Measurements from ENCODE around the gene KCMF1.

Gene KCMF1

DNA sequence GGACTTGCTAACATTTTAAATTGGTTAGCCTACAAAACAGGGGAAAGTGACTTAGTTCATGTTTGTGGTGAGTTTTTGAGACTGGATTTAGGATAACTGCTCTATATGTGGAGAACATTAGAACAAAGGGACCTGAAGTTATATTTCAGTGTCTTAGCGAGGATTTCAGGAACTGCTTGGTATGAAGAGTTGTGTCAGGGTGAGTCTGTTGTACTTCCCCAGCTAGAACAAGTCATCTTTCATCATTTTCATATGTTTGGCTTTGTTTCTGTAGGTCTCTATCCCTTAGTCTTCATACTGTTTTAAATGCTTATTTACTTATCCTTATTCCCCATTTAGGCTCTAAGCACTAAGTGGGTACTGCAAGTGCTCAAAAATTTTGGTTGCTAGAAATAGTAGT is 41.9 kb downstream of the KCMF1 start:
- H3K27ac ChIP-seq, result no peak overlapping the region
- no peak for TF ChIP-seq ZFX (IDR thresholded peaks at IDR 0.05)
- TF ChIP-seq, protein P1, sequence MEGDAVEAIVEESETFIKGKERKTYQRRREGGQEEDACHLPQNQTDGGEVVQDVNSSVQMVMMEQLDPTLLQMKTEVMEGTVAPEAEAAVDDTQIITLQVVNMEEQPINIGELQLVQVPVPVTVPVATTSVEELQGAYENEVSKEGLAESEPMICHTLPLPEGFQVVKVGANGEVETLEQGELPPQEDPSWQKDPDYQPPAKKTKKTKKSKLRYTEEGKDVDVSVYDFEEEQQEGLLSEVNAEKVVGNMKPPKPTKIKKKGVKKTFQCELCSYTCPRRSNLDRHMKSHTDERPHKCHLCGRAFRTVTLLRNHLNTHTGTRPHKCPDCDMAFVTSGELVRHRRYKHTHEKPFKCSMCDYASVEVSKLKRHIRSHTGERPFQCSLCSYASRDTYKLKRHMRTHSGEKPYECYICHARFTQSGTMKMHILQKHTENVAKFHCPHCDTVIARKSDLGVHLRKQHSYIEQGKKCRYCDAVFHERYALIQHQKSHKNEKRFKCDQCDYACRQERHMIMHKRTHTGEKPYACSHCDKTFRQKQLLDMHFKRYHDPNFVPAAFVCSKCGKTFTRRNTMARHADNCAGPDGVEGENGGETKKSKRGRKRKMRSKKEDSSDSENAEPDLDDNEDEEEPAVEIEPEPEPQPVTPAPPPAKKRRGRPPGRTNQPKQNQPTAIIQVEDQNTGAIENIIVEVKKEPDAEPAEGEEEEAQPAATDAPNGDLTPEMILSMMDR (conservative IDR thresholded peaks at IDR 0.05), result no peak

DNA sequence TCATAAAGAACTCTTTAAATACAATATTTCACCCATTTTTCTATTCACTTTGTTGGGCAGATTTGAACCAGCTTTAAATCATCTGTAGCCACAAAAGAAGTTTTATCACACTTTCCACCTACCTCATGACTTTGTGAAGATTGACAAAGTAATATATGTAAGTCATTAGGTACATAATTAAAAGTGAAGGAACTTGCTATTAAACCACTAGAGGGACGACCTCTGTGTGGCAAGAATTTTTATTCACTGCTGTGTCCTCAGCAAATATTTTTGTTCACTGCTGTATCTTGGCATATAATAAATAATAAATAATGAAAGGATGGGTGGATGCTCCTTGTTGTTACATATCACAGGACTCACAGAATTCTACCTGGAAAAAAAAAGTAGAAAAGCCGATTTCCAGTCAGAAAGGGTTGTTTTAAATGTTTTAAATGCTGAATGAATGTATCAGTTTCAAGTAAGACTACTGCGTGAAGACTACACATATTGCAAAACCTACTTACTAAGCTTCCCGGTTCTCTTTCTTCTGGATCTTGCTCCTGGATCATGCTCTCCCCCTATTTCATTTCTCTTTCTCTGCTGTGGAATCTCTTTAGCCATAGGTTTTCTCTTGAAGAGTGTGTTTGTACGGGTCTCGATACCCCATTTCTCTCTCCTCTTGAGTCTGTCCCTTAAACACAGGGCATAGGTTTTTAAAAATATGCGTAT is 44.8 kb downstream of the KCMF1 start:
- no peak overlapping the region for H3K27ac ChIP-seq
- TF ChIP-seq ZFX (IDR thresholded peaks at IDR 0.05), result no peak
- TF ChIP-seq, protein P1 (conservative IDR thresholded peaks at IDR 0.05), result peak; percentile 15

DNA sequence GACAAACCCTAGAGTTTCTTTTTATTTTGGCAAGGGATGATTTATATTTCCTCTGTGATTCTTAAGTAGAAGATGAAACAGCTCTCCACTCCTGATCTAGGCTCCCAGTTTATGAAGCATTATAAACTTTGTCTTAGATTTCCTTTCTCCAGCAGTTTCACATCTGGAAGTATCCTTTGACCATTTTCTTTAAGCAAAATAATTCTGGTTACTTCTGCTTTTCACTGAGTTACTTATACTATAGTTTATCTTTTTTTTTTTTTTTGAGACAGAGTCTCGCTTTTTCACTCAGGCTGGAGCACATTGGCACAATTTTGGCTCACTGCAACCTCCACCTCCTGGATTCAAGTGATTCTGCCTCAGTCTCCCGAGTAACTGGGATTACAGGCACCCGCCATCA is 45.5 kb downstream of the KCMF1 start:
- TF ChIP-seq ZFX (IDR thresholded peaks at IDR 0.05), result no peak
- TF ChIP-seq, protein P1 (conservative IDR thresholded peaks at IDR 0.05), result no peak
- no peak overlapping the region for H3K27ac ChIP-seq

DNA sequence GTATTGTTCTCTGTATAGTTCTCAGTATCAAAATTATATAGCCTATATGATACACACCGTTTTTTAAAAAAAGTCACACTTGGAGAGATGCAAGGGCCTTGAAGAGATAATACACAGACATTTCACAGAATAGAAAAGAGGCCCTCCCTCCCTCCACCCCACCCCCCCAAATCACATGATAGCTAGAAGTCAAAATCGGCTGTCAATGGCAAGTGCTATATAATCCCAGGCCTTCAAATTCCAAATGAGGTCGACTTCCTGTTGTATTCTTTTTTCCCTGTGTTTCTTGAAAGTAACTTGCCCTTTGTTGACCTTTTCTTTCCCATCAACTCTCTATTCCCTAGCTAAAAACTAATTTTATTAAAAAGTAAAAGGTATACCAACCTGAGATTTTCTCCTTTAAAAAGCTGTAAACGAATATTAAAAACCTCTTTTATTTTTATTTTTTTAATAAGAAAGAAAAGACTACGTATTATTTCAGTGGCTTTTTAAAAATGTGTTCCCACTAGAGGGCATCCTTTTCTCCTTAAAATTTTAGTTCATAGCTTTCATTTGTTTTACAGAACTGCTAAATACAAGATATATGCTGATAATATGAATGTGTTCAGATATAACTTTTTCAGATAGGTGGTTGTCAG is 46.6 kb downstream of the KCMF1 start:
- H3K27ac ChIP-seq, result no peak overlapping the region
- no peak for TF ChIP-seq ZFX (IDR thresholded peaks at IDR 0.05)
- TF ChIP-seq, protein P1 (conservative IDR thresholded peaks at IDR 0.05), result peak; percentile 66

DNA sequence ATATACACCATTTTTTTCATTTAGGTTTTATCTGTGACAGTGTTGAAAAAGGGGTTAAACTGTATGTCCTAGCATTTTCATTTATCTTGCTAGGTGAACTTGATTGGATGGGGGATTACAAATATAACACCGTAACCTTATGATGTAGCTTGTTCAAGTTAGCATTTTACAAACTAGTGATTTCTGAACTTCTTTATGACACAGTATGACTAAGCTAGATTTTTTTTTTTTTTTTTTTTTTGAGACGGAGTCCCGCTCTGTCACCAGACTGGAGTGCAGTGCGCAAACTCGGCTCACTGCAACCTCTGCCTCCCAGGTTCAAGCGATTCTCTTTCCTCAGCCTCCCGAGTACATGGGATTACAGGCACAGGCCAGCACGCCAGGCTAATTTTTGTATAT is 47.1 kb downstream of the KCMF1 start:
- H3K27ac ChIP-seq, result no peak overlapping the region

DNA sequence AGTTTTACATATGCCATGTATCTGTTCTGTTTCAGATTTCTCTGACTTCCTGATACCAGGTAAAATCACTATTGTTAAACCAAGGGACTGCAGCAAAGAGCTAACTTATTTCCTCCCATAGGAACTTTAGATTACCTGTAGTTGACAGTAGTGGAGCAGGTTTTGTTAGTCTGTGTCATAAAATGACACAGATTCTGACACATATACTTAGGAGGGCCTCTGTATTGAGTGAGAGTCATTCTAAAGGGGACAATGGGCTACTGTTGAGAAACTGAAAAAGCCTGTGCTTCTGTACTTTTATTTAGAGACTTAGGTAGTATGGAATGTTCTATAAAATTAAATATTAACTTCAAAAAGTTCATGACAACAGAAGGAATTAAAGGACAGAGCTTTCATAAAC is 48.2 kb downstream of the KCMF1 start:
- H3K27ac ChIP-seq, result no peak overlapping the region

More for the DNA sequence above, 47.1 kb downstream of the KCMF1 start:
- no peak for TF ChIP-seq ZFX (IDR thresholded peaks at IDR 0.05)
- TF ChIP-seq, protein P1 (conservative IDR thresholded peaks at IDR 0.05), result peak; percentile 46

DNA sequence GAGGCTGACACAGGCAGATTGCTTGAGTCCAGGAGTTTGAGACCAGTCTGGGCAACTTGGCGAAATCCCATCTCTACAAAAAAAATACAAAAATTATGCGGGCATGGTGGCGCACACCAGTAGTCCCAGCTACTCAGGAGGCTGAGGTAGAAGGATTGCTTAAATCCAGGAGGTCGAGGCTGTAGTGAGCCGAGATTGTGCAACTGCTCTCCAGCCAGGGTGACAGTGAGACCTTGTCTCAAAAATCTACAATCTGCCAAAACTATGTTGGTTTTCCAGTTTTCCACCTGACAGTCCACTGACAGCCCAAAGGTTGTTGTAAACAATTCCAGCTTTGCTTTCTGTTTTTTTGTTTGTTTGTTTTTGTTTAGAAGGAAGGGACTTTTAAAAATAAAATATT is 51.3 kb downstream of the KCMF1 start:
- H3K27ac ChIP-seq, result no peak overlapping the region
- TF ChIP-seq ZFX (IDR thresholded peaks at IDR 0.05), result no peak
- TF ChIP-seq, protein P1 (conservative IDR thresholded peaks at IDR 0.05), result no peak

More for the DNA sequence above, 48.2 kb downstream of the KCMF1 start:
- no peak for TF ChIP-seq ZFX (IDR thresholded peaks at IDR 0.05)
- TF ChIP-seq, protein P1 (conservative IDR thresholded peaks at IDR 0.05), result no peak

All from C4-2B (cell line).